Psoas muscle (tissue), 8 donors: Measurements from ENCODE around the gene SMIM21. TPM values are rescaled to one million over a fixed set of nuclear protein-coding genes. Genes with fewer than 3 reads are reported as not detected.

Source experiments
- ATAC-seq, 4 donors: fragments of 200-7000 bp; cut with Tn5 transposase; one replicate each; pipeline ENCODE4 v1.9.1; 2020; ENCODE audit warnings: moderate library complexity in 3 of 4, mild to moderate bottlenecking in 2 of 4
- DNase-seq, 2 donors: peaks; one replicate each; pipeline ENCODE4 v3.0.0-alpha.2; 2020
- H3K27ac ChIP-seq: fragments of 200-600 bp; one replicate; pipeline ENCODE4 v1.8.0; 2022
- H3K27me3 ChIP-seq, 3 donors: fragments of 200-600 bp in 1 of 3; one replicate each; pipeline versions ENCODE4 v1.6.1 to v1.8.0; 2013 to 2022; ENCODE audit warnings: low read length in 2 of 3, mild to moderate bottlenecking in 2 of 3, moderate library complexity in 1 of 3; ENCODE audit not compliant: insufficient read depth in 3 of 3
- H3K36me3 ChIP-seq, 2 donors: fragments of 200-600 bp in 1 of 2; one replicate each; pipeline versions ENCODE4 v1.6.1 to v1.8.0; 2013 to 2022; ENCODE audit warnings: low read depth in 1 of 2, mild to moderate bottlenecking in 1 of 2, moderate library complexity in 1 of 2; ENCODE audit not compliant: insufficient read depth in 1 of 2
- H3K4me1 ChIP-seq: fragments of 200-600 bp; one replicate; pipeline ENCODE4 v1.8.0; 2022
- H3K4me3 ChIP-seq: fragments of 200-600 bp; one replicate; pipeline ENCODE4 v1.8.0; 2022; ENCODE audit warnings: mild to moderate bottlenecking
- H3K9me3 ChIP-seq: fragments of 200-600 bp; one replicate; pipeline ENCODE4 v1.8.0; 2022
- WGBS, 3 donors: extraction: QIAGEN DNeasy Blood & Tissue Kit; methylation state at CpG; one replicate each; pipeline versions ENCODE4 v1.1.6 to v1.1.7; 2013; 5-methylcytosine and 5-hydroxymethylcytosine counted together
- intact Hi-C, 2 donors: fragments of 100-400 bp; cut with DNase I; formaldehyde crosslinking; loops; one replicate each; pipeline versions ENCODE4 v1.11.0 to v1.14.2; 2022
- polyA plus RNA-seq, 3 donors: library from polyadenylated mRNA; stranded (reverse); fragments of 200-250 nt; gene quantifications; one replicate each; pipeline ENCODE4 v1.2.3, GENCODE V29; 2013
- total RNA-seq, 4 donors: library from RNA; stranded (reverse); fragmentation: NEBNext Ultra II Directional in 2 of 4; extraction: Animal tissue kit (Norgen Biotek cat#: 25700) in 2 of 4; gene quantifications; one replicate each; pipeline versions ENCODE4 v1.2.1 to v1.2.4, GENCODE V29; 2021 to 2023
- TF ChIP-seq, protein P1 (sequence below): fragments of 200-600 bp; IDR thresholded peaks from one replicate; pipeline ENCODE4 v1.8.0; 2022; ENCODE audit warnings: antibody characterized with exemption
- donor health status: healthy with polysubstance abuse.
- donor health status: DM: no; HTN: no; CAD: no; lungs with moderate emphysema.
- donor health status: Bipolar disorder and iron deficiency.
- donor health status: healthy.
- donor health status: DM: yes; HTN: yes; CAD: no.
- donor health status: DM: no; HTN: no; CAD: no.
- donor health status: DM: no; HTN: no; CAD: no.
- donor health status: DM: yes; HTN: yes; CAD: no.

SMIM21 gene
- total and polyA plus RNA-seq, 7 donors: not detected

DNA sequence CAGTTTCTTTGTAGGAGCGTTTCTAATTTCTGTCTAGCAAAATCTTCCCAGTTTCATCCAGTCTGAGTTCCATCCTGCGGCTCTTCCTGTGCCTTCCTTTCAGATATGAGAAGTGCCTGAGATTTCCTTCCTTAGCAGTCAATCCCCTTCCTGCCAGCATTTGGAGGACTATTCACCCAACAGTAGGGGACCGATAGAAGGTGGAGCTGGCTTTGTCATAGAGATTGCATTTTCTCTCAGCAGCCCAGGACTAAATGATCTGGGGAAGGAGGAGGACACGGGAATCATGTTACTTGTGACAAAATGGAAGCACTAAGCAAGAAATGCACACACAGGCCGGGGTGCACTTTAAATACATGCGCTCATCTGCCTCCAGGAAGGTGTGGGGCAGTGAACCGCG lies 5.6 kb upstream of the SMIM21 start:
- no peaks in the 10 kb centered on the region for H3K4me1 ChIP-seq
- no peaks in the 10 kb centered on the region for H3K9me3 ChIP-seq
- 70 to 75% (median 73%) methylated on average over 8 of the region's 8 CpGs for WGBS, 3 donors
- ATAC-seq (no peak), DNase-seq (no peak)
- intact Hi-C loops: no loop called here
- TF ChIP-seq, protein P1, sequence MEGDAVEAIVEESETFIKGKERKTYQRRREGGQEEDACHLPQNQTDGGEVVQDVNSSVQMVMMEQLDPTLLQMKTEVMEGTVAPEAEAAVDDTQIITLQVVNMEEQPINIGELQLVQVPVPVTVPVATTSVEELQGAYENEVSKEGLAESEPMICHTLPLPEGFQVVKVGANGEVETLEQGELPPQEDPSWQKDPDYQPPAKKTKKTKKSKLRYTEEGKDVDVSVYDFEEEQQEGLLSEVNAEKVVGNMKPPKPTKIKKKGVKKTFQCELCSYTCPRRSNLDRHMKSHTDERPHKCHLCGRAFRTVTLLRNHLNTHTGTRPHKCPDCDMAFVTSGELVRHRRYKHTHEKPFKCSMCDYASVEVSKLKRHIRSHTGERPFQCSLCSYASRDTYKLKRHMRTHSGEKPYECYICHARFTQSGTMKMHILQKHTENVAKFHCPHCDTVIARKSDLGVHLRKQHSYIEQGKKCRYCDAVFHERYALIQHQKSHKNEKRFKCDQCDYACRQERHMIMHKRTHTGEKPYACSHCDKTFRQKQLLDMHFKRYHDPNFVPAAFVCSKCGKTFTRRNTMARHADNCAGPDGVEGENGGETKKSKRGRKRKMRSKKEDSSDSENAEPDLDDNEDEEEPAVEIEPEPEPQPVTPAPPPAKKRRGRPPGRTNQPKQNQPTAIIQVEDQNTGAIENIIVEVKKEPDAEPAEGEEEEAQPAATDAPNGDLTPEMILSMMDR: no peak
- H3K27ac ChIP-seq: no peak overlapping the region
- H3K4me3 ChIP-seq: no peak overlapping the region
- peaks cover 0 to 13% (median 0%) of the 10 kb centered on the region in 3 donors for H3K27me3 ChIP-seq
- no peaks in the 10 kb centered on the region for H3K36me3 ChIP-seq

DNA sequence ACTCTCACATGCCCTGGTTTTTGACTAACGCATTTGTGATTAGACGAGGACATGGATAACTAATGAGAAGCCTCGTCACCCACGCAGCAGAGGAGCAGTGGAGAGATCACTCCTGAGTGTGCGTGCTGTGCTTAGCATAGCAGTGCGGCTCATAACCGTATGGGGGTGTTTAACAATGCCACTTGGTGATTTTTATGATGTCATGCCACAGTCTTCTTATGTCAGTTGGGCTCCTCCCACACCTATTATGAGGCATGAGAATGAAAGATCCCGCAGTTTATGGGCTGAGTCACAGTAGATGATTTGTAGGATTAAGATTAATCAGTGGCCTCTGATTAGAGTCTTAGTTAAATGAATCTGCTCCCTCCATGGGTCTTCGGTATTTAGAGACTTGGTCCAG lies 2.5 kb upstream of the SMIM21 start:
- Histone ChIP-seq H3K4me3 (no peak overlapping the region), H3K27ac (no peak overlapping the region), H3K36me3 (no peaks in the 10 kb centered on the region), H3K4me1 (no peaks in the 10 kb centered on the region), H3K9me3 (no peaks in the 10 kb centered on the region), H3K27me3 (no peaks in the 10 kb centered on the region)
- DNase-seq (no peak), ATAC-seq (no peak)
- 92 to 93% (median 93%) methylated on average over 9 of the region's 9 CpGs for WGBS, 3 donors
- TF ChIP-seq, protein P1: no peak
- intact Hi-C loops: no loop called here

DNA sequence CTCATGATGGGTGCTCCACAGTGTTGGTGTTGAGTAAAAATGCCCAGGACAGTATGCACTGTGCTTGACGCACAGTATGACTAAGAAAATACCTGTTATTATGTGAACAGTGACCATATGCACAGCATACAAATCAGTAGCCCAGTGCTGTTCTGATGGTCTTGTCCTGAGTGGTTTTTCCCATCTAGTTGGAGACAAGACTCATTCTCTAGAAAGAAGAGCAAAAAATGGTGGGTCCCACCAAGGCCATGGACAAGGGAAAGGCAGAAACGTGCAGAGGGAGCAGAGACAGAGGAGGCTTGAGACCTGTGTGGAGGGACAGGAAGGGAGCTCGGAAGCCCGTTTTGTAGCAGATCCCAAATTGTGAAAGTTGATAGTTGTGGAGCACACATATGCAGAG lies 987 bp upstream of the SMIM21 start:
- Histone ChIP-seq H3K4me3 (no peak overlapping the region), H3K27ac (no peak overlapping the region), H3K4me1 (no peaks in the 10 kb centered on the region), H3K9me3 (no peaks in the 10 kb centered on the region), H3K36me3 (no peaks in the 10 kb centered on the region), H3K27me3 (no peaks in the 10 kb centered on the region)
- intact Hi-C loops: no loop called here
- ATAC-seq (no peak), DNase-seq (no peak)
- 91 to 95% (median 92%) methylated on average over 4 of the region's 4 CpGs for WGBS, 3 donors
- TF ChIP-seq, protein P1: no peak

DNA sequence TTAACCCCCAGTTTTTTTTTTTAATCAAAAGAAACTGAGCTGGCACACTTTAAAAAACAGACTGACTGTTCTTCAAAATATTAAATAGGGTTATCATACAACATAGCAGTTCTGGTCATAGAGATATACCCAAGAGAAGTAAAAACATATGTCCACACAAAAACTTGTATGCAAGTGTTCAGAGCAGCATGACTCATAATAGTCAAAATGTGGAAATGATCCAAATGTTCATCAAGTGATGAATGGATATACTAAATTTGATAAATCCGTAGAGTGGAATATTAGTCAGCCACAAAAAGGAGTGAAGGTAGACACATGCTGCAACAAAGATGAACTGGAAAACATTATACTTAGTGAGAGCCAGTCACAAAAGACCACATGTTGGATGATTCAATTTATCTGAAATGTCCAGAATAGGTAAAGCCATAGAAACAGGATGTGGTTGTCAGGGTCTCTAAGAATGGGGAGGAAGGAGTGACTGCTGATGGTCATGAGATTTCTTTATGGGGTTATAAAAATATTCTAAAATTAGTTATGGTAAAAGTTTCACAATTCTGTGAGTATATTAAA lies 5.1 kb downstream of the SMIM21 start:
- 93 to 96% (median 95%) methylated on average over 1 of the region's 1 CpG for WGBS, 3 donors
- peaks cover 5% of the 10 kb centered on the region for H3K4me1 ChIP-seq
- no peaks in the 10 kb centered on the region for H3K36me3 ChIP-seq

More for the DNA sequence above, 5.1 kb downstream of the SMIM21 start:
- intact Hi-C loops: no loop called here
- TF ChIP-seq, protein P1: no peak
- no peaks in the 10 kb centered on the region for H3K27me3 ChIP-seq
- H3K9me3 ChIP-seq: no peaks in the 10 kb centered on the region
- no peak overlapping the region for H3K27ac ChIP-seq
- ATAC-seq: no peak
- H3K4me3 ChIP-seq: no peak overlapping the region
- no peak for DNase-seq
